Naive B cell (primary cell): ENCODE measurements around the gene ATP2A2. TPM values are rescaled to one million over a fixed set of nuclear protein-coding genes. Genes with fewer than 3 reads are reported as not detected.
"Not testable (repeated sequence)": the region's sequence is repeated elsewhere in the genome, so short reads cannot be mapped to it uniquely, and the experiment has no call there.

Experiments used
- ATAC-seq, 2 donors: fragments of 150-1000 bp; cut with Tn5 transposase; 2 replicates each; pipeline ENCODE4 v1.10.0; 2021; ENCODE audit warnings: low read depth in 2 of 2, mild to moderate bottlenecking in 2 of 2, moderate library complexity in 2 of 2
- DNase-seq: peaks from one replicate; pipeline ENCODE4 v3.0.0; 2022
- H3K27ac Mint-ChIP-seq, 6 donors: one replicate each; pipeline ENCODE4 v1.8.0; 2020 to 2022; ENCODE audit warnings: mild to moderate bottlenecking in 6 of 6, mixed read lengths in 6 of 6, moderate library complexity in 5 of 6, inconsistent platforms in 2 of 6
- H3K27me3 Mint-ChIP-seq, 3 donors: one replicate each; pipeline ENCODE4 v1.8.0; 2021 to 2022; ENCODE audit warnings: mixed read lengths in 3 of 3, mild to moderate bottlenecking in 1 of 3
- H3K36me3 Mint-ChIP-seq, 2 donors: one replicate each; pipeline ENCODE4 v1.8.0; 2020 to 2022; ENCODE audit warnings: mixed read lengths in 2 of 2, inconsistent platforms in 1 of 2, mild to moderate bottlenecking in 1 of 2
- H3K4me1 Mint-ChIP-seq, 3 donors: one replicate each; pipeline ENCODE4 v1.8.0; 2020 to 2022; ENCODE audit warnings: mixed read lengths in 3 of 3, inconsistent platforms in 1 of 3, mild to moderate bottlenecking in 1 of 3, moderate library complexity in 1 of 3
- H3K4me3 Mint-ChIP-seq, 8 donors: one replicate each; pipeline ENCODE4 v1.8.0; 2020 to 2022; ENCODE audit warnings: mild to moderate bottlenecking in 8 of 8, mixed read lengths in 8 of 8, moderate library complexity in 8 of 8, inconsistent platforms in 2 of 8
- H3K9me3 Mint-ChIP-seq, 7 donors: one replicate each; pipeline ENCODE4 v1.8.0; 2020 to 2022; ENCODE audit warnings: mixed read lengths in 7 of 7, mild to moderate bottlenecking in 5 of 7, inconsistent platforms in 2 of 7, moderate library complexity in 1 of 7
- polyA plus RNA-seq, 6 donors: library from polyadenylated mRNA; unstranded; fragments of 300-500 nt; fragmentation: Illumina TruSeq; gene quantifications; one replicate each; pipeline ENCODE4 v1.2.3, GENCODE V29; 2021; ENCODE audit warnings: low read depth in 6 of 6

Gene ATP2A2
- polyA plus RNA-seq, 6 donors from 2014 or later = 1.6 to 3.8 (median 2.8) TPM

- H3K36me3 Mint-ChIP-seq = peaks cover 23 to 28% of the 10 kb centered on the region in 2 donors
- H3K27me3 Mint-ChIP-seq = no peaks in the 10 kb centered on the region
- no peaks in the 10 kb centered on the region for H3K9me3 Mint-ChIP-seq
- no peak overlapping the region for H3K4me3 Mint-ChIP-seq
- H3K4me1 Mint-ChIP-seq = peaks cover 0 to 35% (median 15%) of the 10 kb centered on the region in 3 donors
- DNase-seq = no peak
- H3K27ac Mint-ChIP-seq = peak overlapping the region in 3 of 6 donors; percentile 39 to 88 (median 83)
- no peak for ATAC-seq
Observed at GRCh38 chr12:110373962-110374611, 93.0 kb downstream of the ATP2A2 start.

GRCh38 chr12:110378131-110378790, 97.2 kb downstream of the ATP2A2 start:
- Mint-ChIP-seq H3K27ac (peak overlapping the region in 1 of 6 donors; percentile 69), H3K36me3 (peaks cover 28 to 34% of the 10 kb centered on the region in 2 donors)
- H3K9me3 Mint-ChIP-seq, H3K4me3 Mint-ChIP-seq, ATAC-seq, DNase-seq, H3K4me1 Mint-ChIP-seq, H3K27me3 Mint-ChIP-seq: not testable (repeated sequence)

- Mint-ChIP-seq H3K9me3 (no peaks in the 10 kb centered on the region), H3K4me1 (peaks cover 0 to 6% (median 0%) of the 10 kb centered on the region in 3 donors), H3K27ac (no peak overlapping the region), H3K4me3 (no peak overlapping the region), H3K27me3 (no peaks in the 10 kb centered on the region), H3K36me3 (peaks cover 26 to 34% of the 10 kb centered on the region in 2 donors)
- ATAC-seq = no peak
- DNase-seq = no peak
Observed at GRCh38 chr12:110379197-110379596, 98.2 kb downstream of the ATP2A2 start.

GRCh38 chr12:110379631-110380030, 98.6 kb downstream of the ATP2A2 start:
- ATAC-seq (no peak), DNase-seq (no peak)
- peaks cover 0 to 8% (median 2%) of the 10 kb centered on the region in 3 donors for H3K4me1 Mint-ChIP-seq
- no peak overlapping the region for H3K4me3 Mint-ChIP-seq
- H3K36me3 Mint-ChIP-seq = peaks cover 22 to 33% of the 10 kb centered on the region in 2 donors
- no peaks in the 10 kb centered on the region for H3K27me3 Mint-ChIP-seq
- no peaks in the 10 kb centered on the region for H3K9me3 Mint-ChIP-seq
- no peak overlapping the region for H3K27ac Mint-ChIP-seq

GRCh38 chr12:110382683-110383082, 101.6 kb downstream of the ATP2A2 start:
- no peak for DNase-seq
- peaks cover 18 to 21% of the 10 kb centered on the region in 2 donors for H3K36me3 Mint-ChIP-seq
- no peak for ATAC-seq

More at GRCh38 chr12:110382683-110383082, 101.6 kb downstream of the ATP2A2 start:
- no peak overlapping the region for H3K4me3 Mint-ChIP-seq
- H3K4me1 Mint-ChIP-seq = peaks cover 0 to 11% (median 3%) of the 10 kb centered on the region in 3 donors
- H3K27ac Mint-ChIP-seq = peak overlapping the region in 1 of 6 donors; percentile 56
- H3K9me3 Mint-ChIP-seq = no peaks in the 10 kb centered on the region
- no peaks in the 10 kb centered on the region for H3K27me3 Mint-ChIP-seq

Other genes with a start within 250 kb of the ATP2A2 start
- gene C12orf76, start 232.7 kb upstream of the ATP2A2 start, polyA plus RNA-seq = 10 to 100 TPM; 10.6 to 19.8 (median 16.7) TPM
- gene IFT81, start 156.9 kb upstream of the ATP2A2 start, polyA plus RNA-seq = 1 to 10 TPM in 4 of 6 donors, under 1 TPM in 1, not detected in 1; 0.84 to 1.9 (median 1.4) TPM
- gene ANAPC7, start 122.5 kb downstream of the ATP2A2 start, polyA plus RNA-seq = 10 to 100 TPM; 20.1 to 40.7 (median 25.1) TPM
- 1,000 to 10,000 TPM; 1,452 to 1,836 (median 1,596) TPM for gene ARPC3, start 169.1 kb downstream of the ATP2A2 start, polyA plus RNA-seq
- 10 to 100 TPM; 23.3 to 48.1 (median 36.0) TPM for gene GPN3, start 187.0 kb downstream of the ATP2A2 start, polyA plus RNA-seq
- 10 to 100 TPM in 5 of 6 donors, 1 to 10 TPM in 1; 8.9 to 17.9 (median 15.6) TPM for gene FAM216A, start 187.6 kb downstream of the ATP2A2 start, polyA plus RNA-seq
- gene VPS29, start 220.9 kb downstream of the ATP2A2 start, polyA plus RNA-seq = 100 to 1,000 TPM; 120 to 151 (median 143) TPM
- gene RAD9B, start 221.1 kb downstream of the ATP2A2 start, polyA plus RNA-seq = 1 to 10 TPM; 1.2 to 4.7 (median 1.6) TPM